ENCODE measurements around the gene OR2K2. TPM values are rescaled to one million over a fixed set of nuclear protein-coding genes. Genes with fewer than 3 reads are reported as not detected.
A peak's percentile ranks its signal among the peaks of the same experiment; 100 is the strongest.
"Not testable (repeated sequence)": the region's sequence is repeated elsewhere in the genome, so short reads cannot be mapped to it uniquely, and the experiment has no call there.

The OR2K2 gene
- total and polyA plus RNA-seq, 10 of the 15 experiments (the other 5 are each of a cell fraction or from before 2014, with no cell fraction given), result 0.12 TPM; not detected in 9

DNA sequence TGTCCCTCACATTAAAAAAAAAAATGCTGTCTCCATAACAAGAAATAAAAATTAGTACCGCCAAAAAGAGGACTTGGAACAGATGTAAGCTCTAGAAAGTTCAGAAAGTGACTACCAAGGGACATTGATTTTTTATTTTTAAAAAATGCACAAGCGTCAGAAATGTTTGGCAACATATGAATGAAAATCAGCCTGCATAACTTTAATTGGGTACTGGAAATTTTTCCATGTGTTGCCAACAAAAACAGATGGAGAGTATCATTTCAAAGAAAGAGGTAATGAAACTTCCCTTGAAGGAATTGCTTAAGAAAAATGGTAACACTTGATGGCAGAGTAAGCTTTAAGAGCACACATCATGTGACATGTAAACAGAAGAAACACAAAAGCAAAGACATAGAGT lies 47.2 kb downstream of the OR2K2 start (continued):
- no peak for TF ChIP-seq GABPA (IDR thresholded peaks at IDR 0.05; ENCODE audit: low read depth)

DNA sequence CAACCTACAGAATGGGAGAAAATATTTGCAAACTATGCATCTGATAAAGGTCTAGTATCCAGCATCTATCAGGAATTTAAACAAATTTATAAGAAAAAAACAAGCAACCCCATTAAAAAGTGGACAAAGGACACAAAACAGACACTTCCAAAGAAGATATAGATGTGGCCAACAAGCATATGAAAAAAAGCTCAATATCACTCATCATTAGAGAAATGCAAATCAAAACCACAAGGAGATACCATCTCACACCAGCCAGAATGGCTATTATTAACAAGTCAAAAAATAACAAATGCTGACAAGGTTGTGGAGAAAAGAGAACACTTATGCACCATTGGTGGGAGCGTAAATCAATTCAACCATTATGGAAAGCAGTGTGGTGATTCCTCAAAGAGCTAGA lies 49.2 kb downstream of the OR2K2 start:
- ATAC-seq, result peak; percentile 29; the same call in 2 of the 3 replicates
- BruUV-seq (replicated peaks); H3K27me3 ChIP-seq (replicated peaks in 1 of 2; ENCODE audit: control insufficient read depth in 2 of 2, insufficient read depth in 2 of 2, low read length in 1 of 2); H2AFZ ChIP-seq (ENCODE audit: control insufficient read depth, low read depth, low read length); in situ Hi-C loops (cut with MboI); H4K20me1 ChIP-seq (ENCODE audit: control insufficient read depth, insufficient read depth); H3K9ac ChIP-seq (ENCODE audit: control insufficient read depth, insufficient read depth, low read length); H3K36me3 ChIP-seq (ENCODE audit: control insufficient read depth in 2 of 2, insufficient read depth in 2 of 2, low read length in 1 of 2); H3K4me2 ChIP-seq (ENCODE audit: control insufficient read depth, insufficient read depth); DNase-seq (ENCODE audit: low read depth, low spot score); H3K79me2 ChIP-seq (ENCODE audit: control insufficient read depth, insufficient read depth, low read length); H3K4me3 ChIP-seq; FAIRE-seq; H3K4me1 ChIP-seq (ENCODE audit: control insufficient read depth, insufficient read depth, low read length); intact Hi-C loops (cut with micrococcal nuclease; ENCODE audit: unreplicated experiment); H3K9me3 ChIP-seq (replicated peaks; ENCODE audit: control insufficient read depth, insufficient read depth, low read length); H3K27ac ChIP-seq (ENCODE audit: control insufficient read depth, insufficient read depth): not testable (repeated sequence)
- RAD21 ChIA-PET (ENCODE audit: unreplicated experiment), result interaction anchor here (2.2 kb wide), 1 partner anchor 241 kb away, joined by 7 read pairs; no protein-coding TSS in a partner anchor
- CTCF ChIA-PET, result interaction anchor here (1.2 kb wide), 1 partner anchor 244 kb away, joined by 3 read pairs; no protein-coding TSS in a partner anchor
- 90% methylated on average over 1 of the region's 1 CpG for WGBS (ENCODE audit: insufficient coverage, insufficient replicate concordance, low lambda C conversion rate, missing lambda C conversion rate)
- POLR2A ChIA-PET, result interaction anchor here (1.3 kb wide), 1 partner anchor 104 kb away, joined by 4 read pairs; no protein-coding TSS in a partner anchor
- TF ChIP-seq IKZF2 (IDR thresholded peaks at IDR 0.05), result peak; percentile 30 to 52; a peak in 3 of 4 replicates
- peak; percentile 28 for TF ChIP-seq MEF2B (IDR thresholded peaks at IDR 0.05; ENCODE audit: partially characterized antibody, poor library complexity, severe bottlenecking)
- TF ChIP-seq RUNX3 (IDR thresholded peaks at IDR 0.05; ENCODE audit: low read length), result peak; percentile 42; the same call in 1 of the 2 replicates
- TF ChIP-seq IKZF1 (conservative IDR thresholded peaks at IDR 0.05), result 0 out of 2 replicates have a peak, but pooled peaks have one; percentile 36
- peak; percentile 38; the same call in 1 of the 3 replicates for TF ChIP-seq POU2F2 (IDR thresholded peaks at IDR 0.05; ENCODE audit: borderline replicate concordance, low read depth, low read length)
- TF ChIP-seq ATF7 (IDR thresholded peaks at IDR 0.05; ENCODE audit: low read depth), result peak; percentile 34; the same call in 1 of the 2 replicates
- TF ChIP-seq MTA2 (IDR thresholded peaks at IDR 0.05; ENCODE audit: low read depth), result peak; percentile 55; the same call in 1 of the 2 replicates
- SMC1A ChIA-PET (ENCODE audit: uncharacterized antibody, unreplicated experiment), result interaction anchor here (0.8 to 2.9 kb wide), 4 partner anchors 8 to 633 kb away, joined by 3 to 9 read pairs (median 3); no protein-coding TSS in a partner anchor

Other genes with a start within 250 kb of the OR2K2 start
- 50.2 and 54.5 TPM in 2 replicates for gene ECPAS, start 154.2 kb upstream of the OR2K2 start, total RNA-seq (2014; rRNA removed)
- 66.1 and 70.9 TPM in 2 replicates for gene ECPAS, start 154.2 kb upstream of the OR2K2 start, total RNA-seq (2014; rRNA removed; fragmentation: Illumina TruSeq; extraction: Trizol)
- 64.5 and 69.8 TPM in 2 replicates for gene ECPAS, start 154.2 kb upstream of the OR2K2 start, total RNA-seq (2021)
- 54.6 and 72.1 TPM in 2 replicates for gene ECPAS, start 154.2 kb upstream of the OR2K2 start, polyA plus RNA-seq (2011; rRNA removed)
- gene ECPAS, start 154.2 kb upstream of the OR2K2 start, polyA plus RNA-seq (2014; fragmentation: Illumina TruSeq; extraction: Trizol), result 50.0 and 65.1 TPM in 2 replicates
- 10 to 100 TPM; 11.2 to 18.7 TPM for gene ECPAS, start 154.2 kb upstream of the OR2K2 start, polyA plus RNA-seq (2014; fragmentation: Nextera tagmentation; extraction: Ambion mirVana)
- gene ECPAS, start 154.2 kb upstream of the OR2K2 start, polyA plus RNA-seq (2014; rRNA removed), result 52.0 and 54.9 TPM in 2 replicates
- gene ECPAS, start 154.2 kb upstream of the OR2K2 start, polyA plus RNA-seq (2016; fragmentation: Nextera tagmentation; extraction: Ambion mirVana), result 10 to 100 TPM; 28.4 to 30.9 TPM
- 0.40 and 1.0 TPM in 2 replicates for gene ZNF483, start 195.0 kb upstream of the OR2K2 start, total RNA-seq (2014; rRNA removed)
- 0.76 and 1.1 TPM in 2 replicates for gene ZNF483, start 195.0 kb upstream of the OR2K2 start, total RNA-seq (2014; rRNA removed; fragmentation: Illumina TruSeq; extraction: Trizol)
- 0.40 and 0.72 TPM in 2 replicates for gene ZNF483, start 195.0 kb upstream of the OR2K2 start, total RNA-seq (2021)
- gene ZNF483, start 195.0 kb upstream of the OR2K2 start, polyA plus RNA-seq (2011; rRNA removed), result not detected in 2 replicates
- 0.04 and 0.06 TPM in 2 replicates for gene ZNF483, start 195.0 kb upstream of the OR2K2 start, polyA plus RNA-seq (2014; fragmentation: Illumina TruSeq; extraction: Trizol)
- gene ZNF483, start 195.0 kb upstream of the OR2K2 start, polyA plus RNA-seq (2014; fragmentation: Nextera tagmentation; extraction: Ambion mirVana), result under 1 TPM; 0.26 to 0.39 TPM
- gene ZNF483, start 195.0 kb upstream of the OR2K2 start, polyA plus RNA-seq (2014; rRNA removed), result 0.09 and 0.15 TPM in 2 replicates
- under 1 TPM; 0.03 to 0.20 TPM for gene ZNF483, start 195.0 kb upstream of the OR2K2 start, polyA plus RNA-seq (2016; fragmentation: Nextera tagmentation; extraction: Ambion mirVana)